Type B pancreatic cell (in vitro differentiated cells): Measurements from ENCODE around the gene HNRNPF. TPM values are rescaled to one million over a fixed set of nuclear protein-coding genes. Genes with fewer than 3 reads are reported as not detected.

Source experiments
- DNase-seq: peaks from one replicate; pipeline ENCODE4 v3.0.0; 2021; ENCODE audit warnings: mixed read lengths; ENCODE audit not compliant: unreplicated experiment; ENCODE audit errors: extremely low spot score
- H3K27ac Mint-ChIP-seq: 2 replicates; pipeline ENCODE4 v1.8.0; 2021; ENCODE audit warnings: mild to moderate bottlenecking, mixed read lengths
- H3K27me3 Mint-ChIP-seq: 2 replicates; pipeline ENCODE4 v1.8.0; 2021; ENCODE audit warnings: mixed read lengths
- H3K36me3 Mint-ChIP-seq: 2 replicates; pipeline ENCODE4 v1.8.0; 2021; ENCODE audit warnings: mixed read lengths
- H3K4me1 Mint-ChIP-seq: one replicate; pipeline ENCODE4 v1.8.0; 2021; ENCODE audit warnings: mixed read lengths; ENCODE audit not compliant: unreplicated experiment
- H3K4me3 Mint-ChIP-seq: 2 replicates; pipeline ENCODE4 v1.8.0; 2021; ENCODE audit warnings: mild to moderate bottlenecking, mixed read lengths
- H3K9me3 Mint-ChIP-seq: 2 replicates; pipeline ENCODE4 v1.8.0; 2021; ENCODE audit warnings: mixed read lengths
- CTCF ChIP-seq: fragments of 200-600 bp; sonication (generic); conservative IDR thresholded peaks from 2 replicates; pipeline ENCODE4 v1.5.0; 2021; ENCODE audit warnings: antibody characterized with exemption, mild to moderate bottlenecking
- total RNA-seq: library from RNA; stranded (reverse); gene quantifications from 2 replicates; pipeline ENCODE4 v1.2.1, GENCODE V29; 2021; ENCODE audit warnings: low replicate concordance

HNRNPF gene
- total RNA-seq, 1 donor from 2014 or later: 220 TPM

- Mint-ChIP-seq H3K9me3 (no peaks in the 10 kb centered on the region), H3K27me3 (peaks cover 18% of the 10 kb centered on the region), H3K36me3 (no peaks in the 10 kb centered on the region), H3K4me1 (peaks cover 12% of the 10 kb centered on the region), H3K27ac (no peak overlapping the region), H3K4me3 (no peak overlapping the region)
- no peak for DNase-seq
- TF ChIP-seq CTCF: no peak
These were observed 64.9 kb downstream of the HNRNPF start for GRCh38 chr10:43344051-43344450.

GRCh38 chr10:43343126-43343525 is 65.9 kb downstream of the HNRNPF start:
- no peak overlapping the region for H3K27ac Mint-ChIP-seq

GRCh38 chr10:43342279-43343125 is 66.5 kb downstream of the HNRNPF start:
- no peak overlapping the region for H3K27ac Mint-ChIP-seq
- H3K9me3 Mint-ChIP-seq: no peaks in the 10 kb centered on the region
- H3K27me3 Mint-ChIP-seq: peaks cover 18% of the 10 kb centered on the region
- no peak for TF ChIP-seq CTCF
- no peak overlapping the region for H3K4me3 Mint-ChIP-seq
- H3K36me3 Mint-ChIP-seq: no peaks in the 10 kb centered on the region
- H3K4me1 Mint-ChIP-seq: peaks cover 5% of the 10 kb centered on the region
- DNase-seq: no peak

More at GRCh38 chr10:43343126-43343525, 65.9 kb downstream of the HNRNPF start:
- no peak overlapping the region for H3K4me3 Mint-ChIP-seq
- no peaks in the 10 kb centered on the region for H3K36me3 Mint-ChIP-seq
- no peak for TF ChIP-seq CTCF
- DNase-seq: no peak
- H3K27me3 Mint-ChIP-seq: peaks cover 15% of the 10 kb centered on the region
- no peaks in the 10 kb centered on the region for H3K9me3 Mint-ChIP-seq
- H3K4me1 Mint-ChIP-seq: peaks cover 6% of the 10 kb centered on the region

GRCh38 chr10:43341450-43341849 is 67.5 kb downstream of the HNRNPF start:
- Mint-ChIP-seq H3K27me3 (peaks cover 21% of the 10 kb centered on the region), H3K27ac (no peak overlapping the region), H3K9me3 (no peaks in the 10 kb centered on the region), H3K4me3 (no peak overlapping the region), H3K36me3 (no peaks in the 10 kb centered on the region), H3K4me1 (peaks cover 5% of the 10 kb centered on the region)
- TF ChIP-seq CTCF: no peak
- no peak for DNase-seq

- H3K27me3 Mint-ChIP-seq: peaks cover 21% of the 10 kb centered on the region
- H3K9me3 Mint-ChIP-seq: no peaks in the 10 kb centered on the region
- DNase-seq: no peak
- no peaks in the 10 kb centered on the region for H3K36me3 Mint-ChIP-seq
- H3K4me1 Mint-ChIP-seq: peaks cover 5% of the 10 kb centered on the region
- no peak for TF ChIP-seq CTCF
- H3K27ac Mint-ChIP-seq: peak overlapping the region; percentile 28
- H3K4me3 Mint-ChIP-seq: no peak overlapping the region
These were observed 68.4 kb downstream of the HNRNPF start for GRCh38 chr10:43340619-43341018.
